Forelimb muscle (tissue), 1 donor: ENCODE data around the gene RASAL2. TPM values are rescaled to one million over a fixed set of nuclear protein-coding genes. Genes with fewer than 3 reads are reported as not detected.
"Not testable (repeated sequence)": the region's sequence is repeated elsewhere in the genome, so short reads cannot be mapped to it uniquely, and the experiment has no call there.

Source experiments
- DNase-seq: peaks from one replicate; pipeline ENCODE4 v3.0.0-alpha.2; 2013; ENCODE audit warnings: low read depth
- polyA plus RNA-seq: library from polyadenylated mRNA; unstranded; fragments of 120-200 nt; gene quantifications from one replicate; pipeline ENCODE4 v1.2.1, GENCODE V29; 2013; ENCODE audit not compliant: insufficient read length

RASAL2 gene
- polyA plus RNA-seq, 1 donor = 12.3 TPM

GRCh38 chr1:178071811-178072210 is 22.1 kb upstream of the RASAL2 start:
- DNase-seq = no peak

GRCh38 chr1:178072326-178072725 is 21.6 kb upstream of the RASAL2 start:
- no peak for DNase-seq

- DNase-seq = no peak
Observed at GRCh38 chr1:178075333-178075732, 18.6 kb upstream of the RASAL2 start.

- no peak for DNase-seq
Observed at GRCh38 chr1:178076607-178077006, 17.3 kb upstream of the RASAL2 start.

- no peak for DNase-seq
Observed at GRCh38 chr1:178077917-178078316, 16.0 kb upstream of the RASAL2 start.

- DNase-seq = no peak
Observed at GRCh38 chr1:178086294-178086693, 7.6 kb upstream of the RASAL2 start.

- DNase-seq = no peak
Observed at GRCh38 chr1:178086766-178087165, 7.1 kb upstream of the RASAL2 start.

GRCh38 chr1:178088651-178089050 is 5.3 kb upstream of the RASAL2 start:
- no peak for DNase-seq

GRCh38 chr1:178091454-178091853 is 2.5 kb upstream of the RASAL2 start:
- DNase-seq = not testable (repeated sequence)

- DNase-seq = no peak
Observed at GRCh38 chr1:178091986-178092745, 1.7 kb upstream of the RASAL2 start.

GRCh38 chr1:178092878-178093493 is 918 bp upstream of the RASAL2 start:
- no peak for DNase-seq

GRCh38 chr1:178093494-178093950 is 382 bp upstream of the RASAL2 start:
- DNase-seq = peak; percentile 90

- DNase-seq = no peak
Observed at GRCh38 chr1:178094739-178095645, 1.1 kb downstream of the RASAL2 start.

GRCh38 chr1:178096421-178096820 is 2.5 kb downstream of the RASAL2 start:
- DNase-seq = no peak

GRCh38 chr1:178098262-178098661 is 4.4 kb downstream of the RASAL2 start:
- DNase-seq = no peak

GRCh38 chr1:178101266-178101630 is 7.3 kb downstream of the RASAL2 start:
- DNase-seq = no peak

GRCh38 chr1:178101654-178102053 is 7.8 kb downstream of the RASAL2 start:
- DNase-seq = no peak

- DNase-seq = no peak
Observed at GRCh38 chr1:178102218-178102617, 8.3 kb downstream of the RASAL2 start.

GRCh38 chr1:178107823-178108222 is 13.9 kb downstream of the RASAL2 start:
- DNase-seq = no peak

GRCh38 chr1:178109348-178110143 is 15.6 kb downstream of the RASAL2 start:
- no peak for DNase-seq

- no peak for DNase-seq
Observed at GRCh38 chr1:178115260-178115659, 21.4 kb downstream of the RASAL2 start.

GRCh38 chr1:178118524-178118923 is 24.6 kb downstream of the RASAL2 start:
- no peak for DNase-seq
